MM.1S (cell line): ENCODE measurements around the gene TSPAN4.

Experiments used
- DNase-seq: peaks from one replicate; pipeline ENCODE4 v3.0.0-alpha.2; 2015
- H2AFZ ChIP-seq: fragments of 300-600 bp; sonication (generic); 2 replicates; pipeline ENCODE4 v1.6.0; 2016; ENCODE audit warnings: antibody characterized with exemption, low read length
- H3F3A ChIP-seq: fragments of 300-600 bp; sonication (generic); 2 replicates; pipeline ENCODE4 v1.6.1; 2016; ENCODE audit warnings: mild to moderate bottlenecking, antibody characterized with exemption, low read length, moderate library complexity, mixed read lengths; ENCODE audit not compliant: insufficient read depth
- H3K27ac ChIP-seq: fragments of 300-600 bp; sonication (generic); 2 replicates; pipeline ENCODE4 v1.5.1; 2016; ENCODE audit warnings: mild to moderate bottlenecking, low read length
- H3K27me3 ChIP-seq: fragments of 300-600 bp; sonication (generic); replicated peaks from 2 replicates; pipeline ENCODE4 v1.6.0; 2016; ENCODE audit warnings: low read length; ENCODE audit not compliant: insufficient read depth
- H3K36me3 ChIP-seq: fragments of 300-600 bp; sonication (generic); replicated peaks from 2 replicates; pipeline ENCODE4 v1.6.1; 2016; ENCODE audit warnings: mild to moderate bottlenecking, low read length, mixed read lengths; ENCODE audit not compliant: insufficient read depth
- H3K4me1 ChIP-seq: fragments of 300-600 bp; sonication (generic); 2 replicates; pipeline ENCODE4 v1.6.1; 2016; ENCODE audit warnings: low read length, mixed read lengths
- H3K4me2 ChIP-seq: fragments of 300-600 bp; sonication (generic); 2 replicates; pipeline ENCODE4 v1.6.0; 2016; ENCODE audit warnings: low read depth, low read length
- H3K4me3 ChIP-seq: fragments of 300-600 bp; sonication (generic); 2 replicates; pipeline ENCODE4 v1.5.1; 2016; ENCODE audit warnings: low read length, mixed read lengths
- H3K79me2 ChIP-seq: fragments of 300-600 bp; sonication (generic); 2 replicates; pipeline ENCODE4 v1.6.1; 2016; ENCODE audit warnings: mixed run types, low read length, mixed read lengths
- H3K9ac ChIP-seq: fragments of 300-600 bp; sonication (generic); 2 replicates; pipeline ENCODE4 v1.6.1; 2016; ENCODE audit warnings: low read length, mixed read lengths
- H3K9me2 ChIP-seq: fragments of 300-600 bp; sonication (generic); replicated peaks from 2 replicates; pipeline ENCODE4 v1.6.1; 2016; ENCODE audit warnings: mild to moderate bottlenecking, low read length, mixed read lengths; ENCODE audit not compliant: insufficient read depth
- H3K9me3 ChIP-seq: fragments of 300-600 bp; sonication (generic); replicated peaks from 2 replicates; pipeline ENCODE4 v1.6.1; 2016; ENCODE audit warnings: mild to moderate bottlenecking, low read length, mixed read lengths; ENCODE audit not compliant: insufficient read depth
- H4K20me1 ChIP-seq: fragments of 300-600 bp; sonication (generic); 2 replicates; pipeline ENCODE4 v1.6.1; 2016; ENCODE audit warnings: mild to moderate bottlenecking, low read length, moderate library complexity, mixed read lengths; ENCODE audit not compliant: insufficient read depth
- CTCF ChIP-seq: fragments of 300-600 bp; sonication (generic); IDR thresholded peaks from 2 replicates; pipeline ENCODE4 v1.5.1; 2016; ENCODE audit warnings: antibody characterized with exemption, low read length, mixed read lengths
- EZH2 ChIP-seq: fragments of 300-600 bp; sonication (generic); optimal IDR thresholded peaks from 2 replicates; pipeline ENCODE3; 2017; ENCODE audit warnings: low read depth, mild to moderate bottlenecking, antibody characterized with exemption, low read length, mixed read lengths
- EZH2phosphoT487 ChIP-seq: fragments of 300-600 bp; sonication (generic); IDR thresholded peaks from 2 replicates; pipeline ENCODE4 v1.6.1; 2018; ENCODE audit warnings: antibody characterized with exemption, low read length

The TSPAN4 gene

GRCh38 chr11:904380-904779 is 61.7 kb downstream of the TSPAN4 start:
- no peak overlapping the region for H3K27ac ChIP-seq
- H3K4me2 ChIP-seq: no peak overlapping the region
- TF ChIP-seq EZH2phosphoT487 (no peak), EZH2 (no peak), CTCF (no peak)
- peaks cover 24% of the 10 kb centered on the region for H3K4me1 ChIP-seq
- no peaks in the 10 kb centered on the region; the same call in 1 of the 2 replicates for H3K36me3 ChIP-seq
- H4K20me1 ChIP-seq: no peaks in the 10 kb centered on the region
- no peak overlapping the region for H2AFZ ChIP-seq
- H3F3A ChIP-seq: peaks cover 21% of the 10 kb centered on the region
- no peak overlapping the region for H3K9ac ChIP-seq
- DNase-seq: no peak
- H3K4me3 ChIP-seq: no peak overlapping the region
- H3K79me2 ChIP-seq: peaks cover 17% of the 10 kb centered on the region
- H3K27me3 ChIP-seq: no peaks in the 10 kb centered on the region
- H3K9me2 ChIP-seq: no peaks in the 10 kb centered on the region
- H3K9me3 ChIP-seq: no peaks in the 10 kb centered on the region

GRCh38 chr11:905952-906351 is 63.3 kb downstream of the TSPAN4 start:
- no peak for TF ChIP-seq EZH2phosphoT487
- no peak for TF ChIP-seq CTCF
- no peak for TF ChIP-seq EZH2
- H4K20me1 ChIP-seq: no peaks in the 10 kb centered on the region
- no peak overlapping the region for H2AFZ ChIP-seq
- H3K36me3 ChIP-seq: no peaks in the 10 kb centered on the region; the same call in 1 of the 2 replicates
- DNase-seq: no peak
- H3K4me2 ChIP-seq: no peak overlapping the region
- H3K4me1 ChIP-seq: peaks cover 27% of the 10 kb centered on the region
- H3K9ac ChIP-seq: no peak overlapping the region
- no peaks in the 10 kb centered on the region for H3K9me3 ChIP-seq
- peaks cover 25% of the 10 kb centered on the region for H3F3A ChIP-seq
- H3K27me3 ChIP-seq: no peaks in the 10 kb centered on the region
- peaks cover 29% of the 10 kb centered on the region for H3K79me2 ChIP-seq
- H3K9me2 ChIP-seq: no peaks in the 10 kb centered on the region
- no peak overlapping the region for H3K27ac ChIP-seq
- H3K4me3 ChIP-seq: no peak overlapping the region

- Histone ChIP-seq H3K9ac (no peak overlapping the region), H3K9me3 (no peaks in the 10 kb centered on the region), H3F3A (peaks cover 25% of the 10 kb centered on the region), H3K36me3 (no peaks in the 10 kb centered on the region; the same call in 1 of the 2 replicates), H4K20me1 (no peaks in the 10 kb centered on the region), H3K9me2 (no peaks in the 10 kb centered on the region), H3K4me2 (peak overlapping the region; percentile 86; the same call in 1 of the 2 replicates), H2AFZ (no peak overlapping the region), H3K4me3 (no peak overlapping the region), H3K27me3 (no peaks in the 10 kb centered on the region), H3K79me2 (peaks cover 29% of the 10 kb centered on the region), H3K27ac (peak overlapping the region; percentile 54; the same call in 1 of the 2 replicates), H3K4me1 (peaks cover 31% of the 10 kb centered on the region)
- TF ChIP-seq EZH2: no peak
- no peak for TF ChIP-seq EZH2phosphoT487
- TF ChIP-seq CTCF: no peak
- DNase-seq: peak; percentile 75
These were observed 65.0 kb downstream of the TSPAN4 start for GRCh38 chr11:907668-908067.
